ENCODE data around the gene RGS10.

Gene RGS10

GRCh38 chr10:119495545-119495944 is 47.0 kb downstream of the RGS10 start:
- no peak for DNase-seq

GRCh38 chr10:119495021-119495505 is 47.5 kb downstream of the RGS10 start:
- no peak for DNase-seq

- DNase-seq = no peak
Observed at GRCh38 chr10:119494236-119495020, 48.1 kb downstream of the RGS10 start.

- peak in 1 of 6 experiments; percentile 8 for DNase-seq
Observed at GRCh38 chr10:119493155-119493554, 49.4 kb downstream of the RGS10 start.

- no peak for DNase-seq
Observed at GRCh38 chr10:119491966-119492757, 50.4 kb downstream of the RGS10 start.

- DNase-seq = no peak
Observed at GRCh38 chr10:119489991-119490326, 52.6 kb downstream of the RGS10 start.

- DNase-seq = no peak
Observed at GRCh38 chr10:119488675-119489074, 53.8 kb downstream of the RGS10 start.

GRCh38 chr10:119483839-119484238 is 58.7 kb downstream of the RGS10 start:
- DNase-seq = no peak

- DNase-seq = no peak
Observed at GRCh38 chr10:119483001-119483400, 59.5 kb downstream of the RGS10 start.

- no peak for DNase-seq
Observed at GRCh38 chr10:119481781-119482426, 60.6 kb downstream of the RGS10 start.

- no peak for DNase-seq
Observed at GRCh38 chr10:119480667-119481066, 61.9 kb downstream of the RGS10 start.

- DNase-seq = no peak
Observed at GRCh38 chr10:119479532-119479931, 63.0 kb downstream of the RGS10 start.

GRCh38 chr10:119478811-119479341 is 63.6 kb downstream of the RGS10 start:
- peak in 2 of 6 experiments; percentile 33 to 49 for DNase-seq

GRCh38 chr10:119478111-119478802 is 64.3 kb downstream of the RGS10 start:
- peak in 3 of 6 experiments; percentile 15 to 28 (median 20) for DNase-seq

- no peak for DNase-seq
Observed at GRCh38 chr10:119477444-119477843, 65.1 kb downstream of the RGS10 start.

- no peak for DNase-seq
Observed at GRCh38 chr10:119474606-119475005, 67.9 kb downstream of the RGS10 start.

- DNase-seq = no peak
Observed at GRCh38 chr10:119473771-119474170, 68.7 kb downstream of the RGS10 start.

- no peak for DNase-seq
Observed at GRCh38 chr10:119470920-119471702, 71.4 kb downstream of the RGS10 start.

- DNase-seq = no peak
Observed at GRCh38 chr10:119469846-119470245, 72.7 kb downstream of the RGS10 start.

- DNase-seq = no peak
Observed at GRCh38 chr10:119469325-119469707, 73.2 kb downstream of the RGS10 start.

GRCh38 chr10:119468542-119469324 is 73.8 kb downstream of the RGS10 start:
- DNase-seq = no peak
